Esophagus muscularis mucosa (tissue), 4 donors: Measurements from ENCODE around the gene CYP51A1.

Experiments
- CTCF ChIP-seq, 3 experiments: fragments of 200-600 bp in 2 of 3; fragments of 450-650 bp in 1 of 3; sonication (generic) in 2 of 3; IDR thresholded peaks; one replicate each; pipeline ENCODE4 v1.5.1; 2017 to 2019; ENCODE audit warnings: antibody characterized with exemption in 3 of 3, mild to moderate bottlenecking in 2 of 3, moderate library complexity in 1 of 3
- EP300 ChIP-seq: sonication (generic); formaldehyde crosslinking; IDR thresholded peaks from one replicate; pipeline ENCODE4 v1.6.1; 2017; ENCODE audit warnings: antibody characterized with exemption
- POLR2A ChIP-seq: fragments of 450-650 bp; IDR thresholded peaks from one replicate; pipeline ENCODE4 v1.6.1; 2017; ENCODE audit warnings: antibody characterized with exemption, moderate library complexity, mild to moderate bottlenecking, low read depth
- POLR2AphosphoS5 ChIP-seq, 2 donors: sonication (generic); formaldehyde crosslinking; IDR thresholded peaks; one replicate each; pipeline ENCODE4 v1.6.1; 2017; ENCODE audit warnings: antibody characterized with exemption in 2 of 2

DNA sequence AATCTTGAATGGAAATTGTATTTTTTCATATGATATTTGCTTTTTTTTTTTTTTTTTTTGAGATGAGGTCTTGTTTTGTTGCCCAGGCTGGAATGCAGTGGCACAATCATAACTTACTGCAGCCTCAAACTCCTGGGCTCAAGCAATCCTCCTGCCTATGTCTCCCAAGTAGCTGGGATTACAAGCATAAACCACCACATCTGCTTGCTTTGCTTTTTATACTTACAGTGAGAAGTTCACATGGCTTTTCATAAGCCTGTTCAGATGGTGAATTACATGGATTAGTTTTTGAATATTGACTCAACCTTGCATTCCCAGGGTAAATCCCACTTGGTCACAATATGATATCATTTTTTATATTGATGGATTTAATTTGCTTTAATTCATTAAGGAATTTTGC is 22.7 kb upstream of the CYP51A1 start:
- TF ChIP-seq CTCF (IDR thresholded peaks at IDR 0.05), result no peak
- no peak for TF ChIP-seq POLR2AphosphoS5 (IDR thresholded peaks at IDR 0.05)
- TF ChIP-seq POLR2A, result no peak
- TF ChIP-seq EP300, result no peak
